NCI-H1417 (cell line): ENCODE results near the gene ZNF823.
"Not testable (repeated sequence)": the region's sequence is repeated elsewhere in the genome, so short reads cannot be mapped to it uniquely, and the experiment has no call there.

Experiments
- DNase-seq, 3 experiments: peaks; one replicate each; lab custom pipeline; 2025; lab: John Stamatoyannopoulos, UW

ZNF823 gene

DNA sequence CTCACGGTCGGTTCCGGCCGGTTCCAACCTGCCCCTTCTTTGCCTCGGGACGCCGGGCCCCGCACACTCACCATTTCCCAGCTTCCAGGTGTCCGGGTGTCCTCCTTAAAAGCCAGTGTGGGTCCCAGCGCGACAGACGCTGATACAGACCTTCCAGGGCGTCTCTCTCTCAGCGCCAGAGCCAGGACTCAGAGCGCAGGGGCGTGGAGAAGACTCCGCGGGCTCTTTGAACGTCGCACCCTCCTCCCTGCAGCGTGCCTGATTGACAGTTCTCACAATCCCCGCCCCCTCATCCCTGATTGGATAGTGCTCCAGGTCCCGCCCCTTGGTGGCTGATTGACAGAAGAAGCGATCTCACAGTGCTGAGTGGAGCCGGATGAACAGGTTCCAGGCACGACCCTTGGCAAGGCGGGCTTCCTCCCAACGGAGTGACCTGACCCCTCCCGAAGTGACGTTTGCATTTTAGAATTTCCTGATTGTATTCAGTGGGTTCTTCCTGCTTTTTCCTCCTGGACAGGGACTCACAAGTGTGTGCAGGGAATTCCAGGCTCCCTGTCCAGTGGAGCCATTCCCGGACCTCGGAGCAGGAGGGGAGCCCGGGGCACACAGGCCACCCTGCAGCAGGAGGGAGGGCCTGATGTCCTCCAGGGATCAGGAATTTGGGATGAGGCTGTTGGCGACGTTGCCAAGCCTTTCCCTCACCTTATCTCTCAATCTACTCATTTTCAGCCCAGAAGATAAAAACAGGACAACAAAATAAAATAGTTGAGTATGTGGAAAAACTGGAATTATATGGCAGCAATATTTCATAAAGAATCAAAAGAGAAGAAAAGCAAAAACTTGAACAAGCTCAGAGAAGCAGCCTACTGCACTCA, at the start of gene ZNF823:
TSS of gene ZNF823 (minus strand) at position 201 of the 875 bp plus-strand sequence. CDS start at position 74, 127 bp downstream.
- peak; percentile 95 to 100 (median 99) for DNase-seq

DNA sequence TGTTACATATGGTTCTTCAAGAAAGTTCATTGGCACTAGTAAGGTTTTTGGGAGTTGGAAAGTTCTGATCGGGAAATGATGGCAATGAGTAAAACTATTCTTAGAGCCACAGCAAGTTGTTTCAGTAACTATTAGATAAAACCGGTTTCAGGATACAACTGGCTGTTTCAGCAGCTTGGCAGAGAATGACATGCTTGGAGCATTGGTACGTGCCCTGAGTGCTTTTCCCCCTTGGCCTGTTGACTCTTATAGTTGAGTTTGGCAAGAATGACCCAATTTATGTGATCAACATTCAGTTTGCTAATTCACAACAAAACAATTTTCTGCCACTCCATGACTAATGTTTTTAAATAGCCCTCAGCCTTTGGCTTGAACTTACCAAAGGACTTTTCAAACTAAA, 48.8 kb upstream of the ZNF823 start:
- no peak for DNase-seq

- no peak for DNase-seq
These were observed 45.6 kb upstream of the ZNF823 start for GRCh38 chr19:11784356-11784755.

DNA sequence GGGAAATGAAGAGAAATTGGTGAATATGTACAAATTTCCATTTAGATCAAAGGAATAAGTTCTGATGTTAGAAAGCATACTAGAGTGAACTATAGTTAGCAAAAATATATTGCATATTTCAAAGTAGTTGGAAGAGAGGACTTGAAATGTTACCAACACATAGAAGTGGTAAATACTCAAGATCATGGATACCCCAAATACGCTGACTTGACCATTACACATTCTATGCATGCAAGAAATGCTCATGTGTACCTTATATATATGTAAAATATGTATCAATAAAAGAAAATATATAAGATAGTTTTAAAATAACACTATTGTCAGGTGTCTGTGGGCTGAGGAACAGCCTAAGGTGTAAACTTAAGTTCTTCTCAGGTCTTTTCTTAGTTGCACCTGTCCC, 45.0 kb upstream of the ZNF823 start:
- DNase-seq: no peak

DNA sequence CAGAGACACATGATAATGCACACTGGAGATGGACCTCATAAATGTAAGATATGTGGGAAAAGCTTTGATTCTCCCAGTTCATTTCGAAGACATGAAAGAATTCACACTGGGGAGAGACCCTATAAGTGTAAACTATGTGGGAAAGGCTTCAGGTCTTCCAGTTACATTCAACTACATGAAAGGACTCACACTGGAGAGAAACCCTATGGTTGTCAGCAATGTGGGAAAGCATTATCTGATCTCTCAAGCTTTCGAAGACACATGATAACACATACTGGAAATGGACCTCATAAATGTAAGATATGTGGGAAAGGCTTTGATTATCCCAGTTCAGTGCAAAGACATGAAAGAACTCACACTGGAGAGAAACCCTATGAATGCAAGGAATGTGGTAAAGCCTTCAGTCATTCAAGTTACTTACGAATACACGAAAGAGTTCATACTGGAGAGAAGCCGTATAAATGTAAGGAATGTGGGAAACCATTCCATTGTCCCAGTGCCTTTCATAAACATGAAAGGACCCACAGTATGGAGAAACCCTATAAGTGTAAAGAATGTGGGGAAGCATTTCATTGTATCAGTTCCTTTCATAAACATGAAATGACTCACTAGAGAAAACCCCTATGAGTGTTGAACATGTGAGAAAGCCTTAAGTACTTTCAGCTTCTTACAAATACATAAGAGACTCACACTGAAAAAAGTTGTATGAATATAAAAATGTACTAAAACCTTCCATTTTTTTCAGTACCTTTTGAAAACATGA, 42.7 kb upstream of the ZNF823 start:
- no peak for DNase-seq

DNA sequence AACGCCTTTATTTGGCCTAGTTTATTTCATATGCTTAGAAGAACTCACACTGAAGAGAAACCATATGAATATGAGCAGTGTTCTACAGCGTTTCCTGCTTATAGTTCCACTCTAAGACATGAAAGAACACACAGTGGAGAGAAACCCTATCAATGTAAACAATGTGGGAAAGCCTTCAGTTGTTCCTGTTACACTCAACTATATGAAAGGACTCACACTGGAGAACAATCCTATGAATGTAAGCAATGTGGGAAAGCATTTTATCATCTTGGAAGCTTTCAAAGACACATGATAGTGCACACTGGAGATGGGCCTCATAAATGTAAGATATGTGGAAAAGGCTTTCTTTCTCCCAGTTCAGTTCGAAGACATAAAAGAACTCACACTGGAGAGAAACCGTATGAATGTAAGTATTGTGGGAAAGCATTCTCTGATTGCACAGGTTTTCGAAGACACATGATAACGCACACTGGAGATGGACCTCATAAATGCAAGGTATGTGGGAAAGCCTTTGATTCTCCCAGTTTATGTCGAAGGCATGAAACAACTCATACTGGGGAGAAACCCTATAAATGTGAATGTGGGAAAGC, 41.8 kb upstream of the ZNF823 start:
- no peak for DNase-seq

DNA sequence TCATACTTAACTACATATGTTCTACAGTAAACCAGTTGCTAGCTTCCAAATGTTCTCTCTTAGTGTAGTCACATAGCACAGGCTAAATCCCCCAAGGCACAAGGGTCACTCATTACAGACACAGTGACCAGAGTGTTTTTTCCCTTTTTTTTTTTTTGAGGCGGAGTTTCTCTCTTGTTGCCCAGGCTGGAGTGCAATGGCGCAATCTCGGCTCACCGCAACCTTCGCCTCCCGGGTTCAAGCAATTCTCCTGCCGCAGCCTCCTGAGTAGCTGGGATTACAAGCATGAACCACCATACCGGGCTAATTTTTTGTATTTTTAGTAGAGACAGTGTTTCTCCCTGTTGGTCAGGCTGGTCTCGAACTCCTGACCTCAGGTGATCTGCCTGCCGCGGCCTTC, 37.9 kb upstream of the ZNF823 start:
- DNase-seq: not testable (repeated sequence)

- not testable (repeated sequence) for DNase-seq
These were observed 32.8 kb upstream of the ZNF823 start for GRCh38 chr19:11771520-11771919.

- DNase-seq: no peak
These were observed 31.2 kb upstream of the ZNF823 start for GRCh38 chr19:11769995-11770394.

DNA sequence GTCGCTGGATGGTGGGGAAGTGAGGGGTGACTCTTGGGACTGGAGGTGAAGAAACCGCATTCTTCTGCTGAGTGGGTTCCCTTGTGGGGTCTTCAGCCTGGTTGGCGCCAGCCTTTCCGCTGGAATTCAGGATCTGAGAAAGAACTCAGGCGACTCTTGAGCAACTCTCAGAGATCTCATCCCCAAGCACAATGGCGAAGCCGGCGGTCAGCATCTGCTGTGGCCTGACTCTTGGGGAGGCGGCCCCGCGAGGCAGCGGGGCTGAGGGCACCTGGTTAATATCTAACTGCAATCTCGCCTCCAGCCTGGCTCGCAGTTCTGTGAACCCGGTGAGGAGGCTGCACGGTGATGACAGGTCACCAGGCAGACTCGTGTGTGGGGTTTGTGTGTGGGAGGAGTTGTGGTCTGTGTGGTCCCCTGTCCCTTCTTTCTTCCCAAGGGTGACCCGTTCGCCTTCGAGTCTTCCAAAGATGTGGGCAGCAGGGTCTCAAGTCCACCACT, 28.9 kb upstream of the ZNF823 start:
- peak in 2 of 3 experiments; percentile 54 to 55 for DNase-seq

DNA sequence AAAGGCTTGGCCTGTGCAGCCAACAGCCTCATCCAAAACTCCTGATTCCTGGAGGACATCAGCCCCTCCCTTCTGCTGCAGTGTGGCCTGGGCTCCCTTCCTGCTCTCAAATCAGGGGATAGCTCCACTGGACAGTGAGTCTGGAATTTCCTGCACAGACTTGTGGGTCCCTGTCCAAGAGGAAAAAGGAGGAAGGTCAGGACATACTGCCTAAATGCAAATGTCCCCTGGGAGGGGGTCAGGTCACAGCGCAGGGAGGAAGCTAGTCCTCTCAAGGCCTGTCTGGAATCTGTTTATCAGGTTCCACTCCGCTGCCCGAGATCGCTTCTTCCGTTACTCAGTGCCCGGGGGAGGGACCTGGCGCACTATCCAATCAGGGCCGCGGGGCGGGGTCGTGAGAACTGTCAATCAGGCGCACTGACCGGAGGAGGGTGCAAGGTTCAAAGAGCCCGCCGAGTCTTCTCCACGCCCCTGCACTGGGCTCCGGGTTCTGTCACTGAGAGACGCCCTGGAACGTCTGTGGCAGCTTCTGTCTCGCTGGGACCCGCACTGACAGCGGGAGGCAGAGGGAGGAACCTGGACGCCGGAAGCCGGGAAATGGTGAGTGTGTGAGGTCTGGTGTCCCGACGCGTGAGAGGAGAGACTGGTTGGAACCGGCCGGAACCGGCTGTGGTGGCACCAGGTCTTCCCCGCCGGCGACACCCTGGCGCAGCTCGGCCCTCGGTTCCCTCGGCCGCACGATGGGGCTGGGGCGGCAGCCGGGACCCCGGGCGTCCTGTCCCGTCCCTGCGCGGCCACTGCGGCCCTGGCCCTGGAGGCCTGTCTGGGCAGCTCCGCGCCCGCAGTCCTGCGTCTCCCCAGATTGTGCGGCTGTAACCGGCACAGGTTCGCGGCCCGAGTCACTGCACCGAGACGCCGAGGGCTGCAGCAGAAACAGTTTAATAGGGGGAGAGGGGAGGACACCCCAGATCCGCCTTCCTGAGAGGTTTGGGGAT, 28.1 kb upstream of the ZNF823 start, which contains the start of gene ZNF441:
TSS of gene ZNF441 (plus strand) at position 404 of the 995 bp plus-strand sequence. CDS start at position 598, 194 bp downstream.
- DNase-seq: peak; percentile 87 to 98 (median 96)

DNA sequence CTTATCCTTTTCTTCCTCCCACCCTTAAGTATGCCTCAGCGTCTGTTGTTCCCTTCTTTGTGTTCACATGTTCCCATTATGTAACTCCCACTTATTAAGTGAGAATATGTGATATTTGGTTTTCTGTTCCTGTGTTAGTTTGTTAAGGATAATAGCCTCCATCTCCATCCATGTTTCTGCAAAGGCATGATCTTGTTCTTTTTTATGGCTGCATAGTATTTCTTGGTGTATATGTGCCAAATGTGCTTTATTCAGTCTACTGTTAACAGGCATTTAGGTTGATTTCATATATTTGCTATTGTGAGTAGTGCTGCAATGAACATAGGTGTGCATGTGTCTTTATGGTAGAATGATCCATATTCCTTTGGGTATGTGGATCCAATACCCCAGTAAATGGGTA, 24.9 kb upstream of the ZNF823 start:
- no peak for DNase-seq

- DNase-seq: no peak
These were observed 24.4 kb upstream of the ZNF823 start for GRCh38 chr19:11763117-11763516.

GRCh38 chr19:11759805-11760204, 21.1 kb upstream of the ZNF823 start:
- DNase-seq: no peak

DNA sequence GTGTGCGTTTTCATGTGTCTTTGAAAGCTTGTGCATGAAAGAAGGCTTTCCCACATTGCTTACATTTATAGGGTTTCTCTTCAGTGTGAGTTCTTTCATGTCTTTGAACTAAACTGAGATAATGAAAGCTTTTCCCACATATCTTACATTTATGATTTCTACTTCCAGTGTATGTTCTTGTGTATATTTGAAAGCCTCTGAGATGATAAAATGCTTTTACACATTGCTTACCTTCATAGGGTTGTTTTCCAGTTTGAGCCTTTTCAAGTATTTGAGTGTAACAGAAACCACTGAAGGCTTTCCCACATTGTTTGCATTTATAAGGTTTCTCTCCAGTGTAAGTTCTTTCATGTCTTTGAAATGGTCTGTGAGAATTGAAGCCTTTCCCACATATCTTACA, 18.2 kb upstream of the ZNF823 start:
- no peak for DNase-seq

GRCh38 chr19:11754663-11755062, 15.9 kb upstream of the ZNF823 start:
- DNase-seq: no peak

DNA sequence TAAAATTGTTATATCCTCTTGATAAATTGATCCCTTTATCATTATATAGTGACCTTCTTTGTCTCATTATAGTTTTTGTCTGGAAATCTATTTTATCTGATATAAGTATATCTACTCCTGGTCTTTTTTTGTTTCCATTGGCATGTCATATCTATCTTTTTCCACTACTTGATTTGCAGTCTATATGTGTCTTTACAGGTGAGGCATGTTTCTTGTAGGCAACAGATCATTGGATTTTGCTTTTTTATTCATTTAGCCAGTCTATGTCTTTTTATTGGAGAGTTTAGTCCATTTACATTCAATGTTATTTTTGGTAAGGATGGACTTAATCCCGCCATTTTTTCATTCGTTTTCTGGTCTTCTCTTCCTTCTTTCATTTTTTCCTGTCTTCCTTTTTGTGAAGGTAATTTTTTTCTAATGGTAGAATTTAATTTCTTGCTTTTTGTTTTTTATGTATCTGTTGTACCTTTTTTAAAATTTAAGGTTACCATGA, 13.5 kb upstream of the ZNF823 start:
- no peak for DNase-seq

DNA sequence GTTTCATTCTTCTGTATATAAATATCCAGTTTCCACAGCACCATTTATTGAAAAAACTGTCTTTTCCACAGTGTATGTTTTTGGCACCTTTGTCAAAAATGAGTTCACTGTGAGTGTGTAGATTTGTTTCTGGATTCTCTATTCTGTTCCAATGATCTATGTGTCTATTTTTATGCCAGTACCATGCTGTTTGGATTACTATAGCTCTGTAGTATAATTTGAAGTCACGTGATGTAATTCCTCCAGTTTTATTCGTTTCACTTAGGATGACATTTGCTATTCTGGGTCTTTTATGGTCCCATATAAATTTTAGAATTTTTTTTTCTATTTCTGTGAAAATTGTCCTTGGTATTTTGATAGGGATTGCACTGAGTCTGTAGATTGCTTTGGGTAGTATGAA, 11.0 kb upstream of the ZNF823 start:
- no peak for DNase-seq

DNA sequence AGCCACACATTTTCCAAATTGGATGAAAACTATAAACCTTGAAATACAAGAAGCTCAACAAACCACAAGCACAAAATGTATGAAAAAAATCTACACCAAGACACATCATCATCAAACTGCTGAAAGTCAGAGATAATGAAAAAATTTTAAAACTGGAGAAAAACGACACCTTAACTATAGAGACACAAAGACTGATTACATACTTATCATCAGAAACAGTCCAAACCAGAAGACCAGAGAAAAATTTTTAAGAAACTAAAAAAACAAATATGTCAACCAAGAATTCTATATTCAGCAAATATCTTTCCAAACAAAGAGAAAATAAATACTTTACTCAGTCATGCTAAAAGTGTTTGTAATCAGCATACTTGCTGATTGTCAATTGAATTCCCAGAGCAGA, 8.5 kb upstream of the ZNF823 start:
- DNase-seq: no peak

DNA sequence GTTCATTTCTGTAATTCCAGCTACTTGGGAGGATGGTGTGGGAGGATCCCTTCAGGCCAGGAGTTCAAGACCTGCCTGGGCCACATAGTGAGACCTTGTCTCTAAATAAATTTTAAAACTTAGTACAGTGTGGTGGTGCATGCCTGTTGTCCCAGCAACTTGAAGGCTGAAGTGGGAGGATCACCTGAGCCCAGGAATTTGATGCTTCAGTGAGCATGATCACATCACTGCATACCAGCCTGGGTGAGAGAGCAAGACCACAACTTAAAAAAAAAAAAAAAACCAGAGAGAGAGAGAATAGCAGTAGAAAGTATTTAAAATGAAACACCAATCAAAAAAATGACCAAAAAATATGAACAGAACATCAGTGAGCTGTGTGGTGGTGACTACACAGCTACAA, 7.1 kb upstream of the ZNF823 start:
- DNase-seq: no peak
